Measurements from ENCODE around the gene KIAA0513.
A peak's percentile ranks its signal among the peaks of the same experiment; 100 is the strongest.
"Not testable (repeated sequence)": the region's sequence is repeated elsewhere in the genome, so short reads cannot be mapped to it uniquely, and the experiment has no call there.

Gene KIAA0513

GRCh38 chr16:85031451-85031850 is 3.9 kb downstream of the KIAA0513 start:
- DNase-seq: no peak

- DNase-seq: not testable (repeated sequence)
Measured at GRCh38 chr16:85032187-85032586, 4.6 kb downstream of the KIAA0513 start.

GRCh38 chr16:85033171-85033570 is 5.6 kb downstream of the KIAA0513 start:
- no peak for DNase-seq

- DNase-seq: no peak
Measured at GRCh38 chr16:85034591-85035433, 7.2 kb downstream of the KIAA0513 start.

GRCh38 chr16:85036236-85037049 is 8.8 kb downstream of the KIAA0513 start:
- no peak for DNase-seq

- DNase-seq: no peak
Measured at GRCh38 chr16:85037050-85037410, 9.4 kb downstream of the KIAA0513 start.

- no peak for DNase-seq
Measured at GRCh38 chr16:85037721-85038120, 10.1 kb downstream of the KIAA0513 start.

- DNase-seq: no peak
Measured at GRCh38 chr16:85040685-85041084, 13.1 kb downstream of the KIAA0513 start.

GRCh38 chr16:85041219-85042166 is 13.9 kb downstream of the KIAA0513 start:
- DNase-seq: peak; percentile 58

- peak; percentile 41 for DNase-seq
Measured at GRCh38 chr16:85042167-85042526, 14.6 kb downstream of the KIAA0513 start.

GRCh38 chr16:85042606-85043005 is 15.0 kb downstream of the KIAA0513 start:
- no peak for DNase-seq

GRCh38 chr16:85045077-85045476 is 17.5 kb downstream of the KIAA0513 start:
- DNase-seq: no peak

- DNase-seq: no peak
Measured at GRCh38 chr16:85045641-85046471, 18.3 kb downstream of the KIAA0513 start.

GRCh38 chr16:85046472-85046916 is 18.9 kb downstream of the KIAA0513 start:
- no peak for DNase-seq

GRCh38 chr16:85046931-85047866 is 19.6 kb downstream of the KIAA0513 start:
- no peak for DNase-seq

GRCh38 chr16:85047867-85048455 is 20.4 kb downstream of the KIAA0513 start:
- DNase-seq: no peak

- peak; percentile 14 for DNase-seq
Measured at GRCh38 chr16:85048921-85049562, 21.4 kb downstream of the KIAA0513 start.

- no peak for DNase-seq
Measured at GRCh38 chr16:85049706-85050305, 22.2 kb downstream of the KIAA0513 start.

- no peak for DNase-seq
Measured at GRCh38 chr16:85051067-85051581, 23.5 kb downstream of the KIAA0513 start.
